DOHH2 (cell line): ENCODE results near the gene SNW1.

Source experiments
- EZH2phosphoT487 ChIP-seq: fragments of 200-600 bp; sonication (generic); IDR thresholded peaks from 2 replicates; pipeline ENCODE4 v1.6.1; 2017; ENCODE audit warnings: borderline replicate concordance, mild to moderate bottlenecking, antibody characterized with exemption, low read length, moderate library complexity, mixed read lengths
- TF ChIP-seq, protein P1 (sequence below): fragments of 200-600 bp; sonication (generic); IDR thresholded peaks from one replicate; pipeline ENCODE4 v1.5.1; 2014; ENCODE audit warnings: antibody characterized with exemption, mild to moderate bottlenecking, low read depth, low read length; ENCODE audit not compliant: poor library complexity, severe bottlenecking

DNA sequence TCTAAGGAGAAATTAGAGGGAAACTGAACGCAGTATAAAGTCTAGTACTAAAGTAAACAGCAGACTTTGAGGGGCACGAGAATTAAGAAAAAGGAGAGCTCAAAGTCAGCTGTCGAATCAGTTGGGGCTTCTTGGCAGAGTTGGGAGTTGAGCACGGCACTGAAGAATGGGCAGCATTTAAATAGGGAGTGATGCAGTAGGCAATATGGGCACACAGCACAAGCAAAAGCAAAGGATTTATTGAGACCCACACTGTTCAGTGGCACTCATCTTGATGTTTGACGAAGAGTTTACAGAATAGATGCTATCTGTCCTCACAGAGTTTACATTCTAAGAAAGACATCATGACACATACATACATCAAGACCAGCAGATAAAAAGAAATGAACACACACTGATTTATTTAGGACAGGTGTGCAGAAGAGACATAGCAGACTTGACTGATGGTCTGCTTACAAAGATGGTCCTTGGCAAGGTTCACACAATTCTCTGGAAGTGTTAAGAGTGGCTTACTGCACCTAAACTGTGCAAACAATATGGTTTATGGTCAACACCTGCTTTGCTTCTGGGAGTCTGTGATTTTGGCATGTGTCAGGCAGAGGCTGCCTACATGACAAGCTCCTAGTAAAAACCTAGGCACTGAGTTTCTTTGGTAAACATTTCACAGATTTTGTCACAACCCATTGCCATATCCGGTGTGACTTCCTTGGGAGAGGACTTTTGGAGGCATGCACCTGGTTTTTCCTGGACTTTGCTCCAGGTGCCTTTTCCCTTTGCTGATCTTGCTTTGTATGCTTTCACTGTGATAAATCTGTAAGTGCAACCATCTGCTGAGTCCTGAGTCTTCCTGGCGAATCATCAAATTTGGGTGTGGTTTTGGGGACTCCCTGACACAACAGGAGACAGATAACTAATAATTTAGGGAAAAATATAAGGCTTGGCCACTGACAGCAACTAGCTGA, 79.5 kb downstream of the SNW1 start:
- no peak for TF ChIP-seq EZH2phosphoT487
- TF ChIP-seq, protein P1, sequence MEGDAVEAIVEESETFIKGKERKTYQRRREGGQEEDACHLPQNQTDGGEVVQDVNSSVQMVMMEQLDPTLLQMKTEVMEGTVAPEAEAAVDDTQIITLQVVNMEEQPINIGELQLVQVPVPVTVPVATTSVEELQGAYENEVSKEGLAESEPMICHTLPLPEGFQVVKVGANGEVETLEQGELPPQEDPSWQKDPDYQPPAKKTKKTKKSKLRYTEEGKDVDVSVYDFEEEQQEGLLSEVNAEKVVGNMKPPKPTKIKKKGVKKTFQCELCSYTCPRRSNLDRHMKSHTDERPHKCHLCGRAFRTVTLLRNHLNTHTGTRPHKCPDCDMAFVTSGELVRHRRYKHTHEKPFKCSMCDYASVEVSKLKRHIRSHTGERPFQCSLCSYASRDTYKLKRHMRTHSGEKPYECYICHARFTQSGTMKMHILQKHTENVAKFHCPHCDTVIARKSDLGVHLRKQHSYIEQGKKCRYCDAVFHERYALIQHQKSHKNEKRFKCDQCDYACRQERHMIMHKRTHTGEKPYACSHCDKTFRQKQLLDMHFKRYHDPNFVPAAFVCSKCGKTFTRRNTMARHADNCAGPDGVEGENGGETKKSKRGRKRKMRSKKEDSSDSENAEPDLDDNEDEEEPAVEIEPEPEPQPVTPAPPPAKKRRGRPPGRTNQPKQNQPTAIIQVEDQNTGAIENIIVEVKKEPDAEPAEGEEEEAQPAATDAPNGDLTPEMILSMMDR = no peak
